Neural crest cell (in vitro differentiated cells): Measurements from ENCODE around the gene SARDH. TPM values are rescaled to one million over a fixed set of nuclear protein-coding genes. Genes with fewer than 3 reads are reported as not detected.

Experiments used
- DNase-seq: peaks from one replicate; pipeline ENCODE4 v3.0.0; 2021; ENCODE audit warnings: low read depth, mixed read lengths, low spot score
- H3K27ac Mint-ChIP-seq: one replicate; pipeline ENCODE4 v1.8.0; 2021; ENCODE audit warnings: mild to moderate bottlenecking, mixed read lengths; ENCODE audit not compliant: unreplicated experiment
- H3K27me3 Mint-ChIP-seq: 2 replicates; pipeline ENCODE4 v1.8.0; 2021; ENCODE audit warnings: low read depth, mild to moderate bottlenecking, mixed read lengths
- H3K36me3 Mint-ChIP-seq: 2 replicates; pipeline ENCODE4 v1.8.0; 2021; ENCODE audit warnings: low read depth, mild to moderate bottlenecking, mixed read lengths
- H3K4me1 Mint-ChIP-seq: 2 replicates; pipeline ENCODE4 v1.8.0; 2021; ENCODE audit warnings: mixed read lengths
- H3K4me3 Mint-ChIP-seq: one replicate; pipeline ENCODE4 v1.8.0; 2021; ENCODE audit warnings: mild to moderate bottlenecking, mixed read lengths
- H3K9me3 Mint-ChIP-seq: 2 replicates; pipeline ENCODE4 v1.8.0; 2021; ENCODE audit warnings: mixed read lengths
- CTCF ChIP-seq: fragments of 200-600 bp; sonication (generic); conservative IDR thresholded peaks from 2 replicates; pipeline ENCODE4 v1.5.0; 2021; ENCODE audit warnings: antibody characterized with exemption, mild to moderate bottlenecking
- total RNA-seq: library from RNA; stranded (reverse); gene quantifications from 2 replicates; pipeline ENCODE4 v1.2.1, GENCODE V29; 2021

The SARDH gene
- total RNA-seq, 1 donor from 2014 or later = 4.5 TPM

GRCh38 chr9:133758228-133758627, 20.1 kb upstream of the SARDH start:
- Mint-ChIP-seq H3K27me3 (no peaks in the 10 kb centered on the region), H3K4me1 (peaks cover 15% of the 10 kb centered on the region), H3K27ac (peak overlapping the region; percentile 71), H3K4me3 (no peak overlapping the region), H3K9me3 (peaks cover 5% of the 10 kb centered on the region), H3K36me3 (peaks cover 33% of the 10 kb centered on the region)
- TF ChIP-seq CTCF = no peak
- DNase-seq = no peak

- no peak for DNase-seq
- peaks cover 25% of the 10 kb centered on the region for H3K4me1 Mint-ChIP-seq
These were observed 16.6 kb upstream of the SARDH start for GRCh38 chr9:133754688-133755227.

GRCh38 chr9:133754187-133754586, 16.0 kb upstream of the SARDH start:
- no peak overlapping the region for H3K27ac Mint-ChIP-seq
- peaks cover 25% of the 10 kb centered on the region for H3K4me1 Mint-ChIP-seq
- no peak for DNase-seq
- peaks cover 13% of the 10 kb centered on the region for H3K9me3 Mint-ChIP-seq
- peaks cover 6% of the 10 kb centered on the region for H3K27me3 Mint-ChIP-seq
- H3K4me3 Mint-ChIP-seq = no peak overlapping the region
- no peak for TF ChIP-seq CTCF
- peaks cover 33% of the 10 kb centered on the region for H3K36me3 Mint-ChIP-seq

More at GRCh38 chr9:133754688-133755227, 16.6 kb upstream of the SARDH start:
- no peak for TF ChIP-seq CTCF
- H3K27ac Mint-ChIP-seq = no peak overlapping the region
- H3K9me3 Mint-ChIP-seq = peaks cover 13% of the 10 kb centered on the region
- H3K36me3 Mint-ChIP-seq = peaks cover 33% of the 10 kb centered on the region
- peaks cover 5% of the 10 kb centered on the region for H3K27me3 Mint-ChIP-seq
- no peak overlapping the region for H3K4me3 Mint-ChIP-seq

- Mint-ChIP-seq H3K27ac (no peak overlapping the region), H3K36me3 (peaks cover 26% of the 10 kb centered on the region), H3K9me3 (peaks cover 17% of the 10 kb centered on the region), H3K27me3 (peaks cover 14% of the 10 kb centered on the region), H3K4me3 (no peak overlapping the region), H3K4me1 (peaks cover 18% of the 10 kb centered on the region)
- no peak for DNase-seq
- no peak for TF ChIP-seq CTCF
These were observed 14.7 kb upstream of the SARDH start for GRCh38 chr9:133752739-133753446.

GRCh38 chr9:133750982-133751649, 13.0 kb upstream of the SARDH start:
- Mint-ChIP-seq H3K9me3 (peaks cover 17% of the 10 kb centered on the region), H3K27me3 (peaks cover 23% of the 10 kb centered on the region), H3K36me3 (peaks cover 23% of the 10 kb centered on the region), H3K4me1 (peaks cover 13% of the 10 kb centered on the region), H3K4me3 (no peak overlapping the region), H3K27ac (no peak overlapping the region)
- no peak for DNase-seq
- no peak for TF ChIP-seq CTCF
